Measurements from ENCODE around the gene CLDN19. TPM values are rescaled to one million over a fixed set of nuclear protein-coding genes. Genes with fewer than 3 reads are reported as not detected.
A peak's percentile ranks its signal among the peaks of the same experiment; 100 is the strongest.

The CLDN19 gene
- total and polyA plus RNA-seq, 2 of the 8 experiments (the other 6 are each of a cell fraction or from before 2014, with no cell fraction given): 9.7 to 17.2 TPM

DNA sequence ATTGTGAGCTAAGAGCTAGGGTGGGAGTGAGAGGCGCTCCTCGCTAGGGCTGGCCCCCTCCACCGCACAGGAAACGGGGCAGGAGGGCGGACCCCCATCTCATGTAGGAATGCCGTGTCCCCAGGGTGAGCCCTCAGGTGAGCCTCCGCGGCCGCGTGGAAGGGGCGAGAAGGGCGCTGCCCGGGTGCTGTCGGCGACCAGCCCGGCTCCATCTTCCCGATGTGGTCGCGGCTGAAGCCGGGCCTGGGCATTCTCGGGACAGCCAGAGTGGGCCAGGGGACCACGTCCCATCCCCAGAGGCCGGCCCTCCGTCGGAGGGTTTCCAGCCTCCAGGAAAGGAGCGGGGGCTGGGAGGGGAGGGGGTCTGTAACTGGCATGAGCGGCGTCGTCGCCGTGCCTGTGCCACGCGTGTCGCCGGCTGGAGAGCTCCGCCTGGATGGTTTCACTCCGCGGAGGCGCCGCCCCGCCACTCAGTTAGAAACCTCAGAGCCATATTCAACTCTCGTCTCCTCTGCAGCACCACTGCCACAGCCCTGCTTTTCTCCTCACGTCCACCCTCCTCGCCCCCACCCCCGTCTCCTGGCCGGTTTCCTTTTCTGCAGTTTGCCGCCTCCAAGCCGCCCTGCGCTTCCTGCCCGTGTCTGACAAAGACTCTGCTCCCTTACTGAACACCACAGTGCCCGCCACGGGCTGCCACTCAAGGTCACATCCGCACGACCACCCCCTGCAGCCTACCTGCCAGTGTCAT lies 45.1 kb upstream of the CLDN19 start, which contains the start of gene TMEM269:
TSS of gene TMEM269 (plus strand) at position 46 of the 748 bp plus-strand sequence. CDS start 4,903 bp downstream, outside the sequence.
- H2BK15ac ChIP-seq (ENCODE audit: low read length): no peak within 1 kb of the TSS
- H3K9me3 ChIP-seq (ENCODE audit: insufficient read depth in 2 of 2, low read depth in 1 of 2, low read length in 1 of 2): no peaks in the 10 kb centered on the region
- no peak within 1 kb of the TSS for H2BK20ac ChIP-seq (ENCODE audit: low read length)
- FAIRE-seq (no peak), DNase-seq (ENCODE audit: low read depth in 1 of 2, low spot score in 2 of 2) (no peak)
- no peaks in the 10 kb centered on the region for H3K23me2 ChIP-seq (ENCODE audit: low read depth, low read length)
- H3K27me3 ChIP-seq (replicated peaks in 1 of 4; ENCODE audit: control insufficient read depth in 3 of 4, extremely low read depth in 1 of 4, insufficient read depth in 3 of 4, low read length in 3 of 4): no peaks in the 10 kb centered on the region
- no peak within 1 kb of the TSS for H3K27ac ChIP-seq (ENCODE audit: low read depth, low read length)
- H4K20me1 ChIP-seq (replicated peaks in 1 of 2; ENCODE audit: control insufficient read depth in 1 of 2, insufficient read depth in 2 of 2, low read length in 2 of 2): peaks cover 0 to 2% of the 10 kb centered on the region in 2 experiments
- no peaks in the 10 kb centered on the region for H3K79me1 ChIP-seq (ENCODE audit: low read depth, low read length)
- H2AK5ac ChIP-seq (ENCODE audit: low read depth, low read length): no peak within 1 kb of the TSS
- H2BK12ac ChIP-seq (ENCODE audit: low read depth, low read length): no peak within 1 kb of the TSS
- H3K4me2 ChIP-seq (ENCODE audit: insufficient read depth in 1 of 2, low read depth in 2 of 2, low read length in 2 of 2): no peak within 1 kb of the TSS
- no peak within 1 kb of the TSS for H3K4ac ChIP-seq (replicated peaks; ENCODE audit: insufficient read length, low read depth, low read length)
- ChIA-PET CTCF (ENCODE audit: partially characterized antibody) (interaction anchor here (1.3 to 4.7 kb wide), 3 partner anchors 19 to 289 kb away, joined by 4 to 22 read pairs (median 5); no protein-coding TSS in a partner anchor), POLR2A (ENCODE audit: partially characterized antibody) (interaction anchor here (1.2 to 2.3 kb wide), 2 partner anchors 9 to 15 kb away, joined by 3 to 9 read pairs; no protein-coding TSS in a partner anchor)
- no peak within 1 kb of the TSS for H4K91ac ChIP-seq (replicated peaks; ENCODE audit: insufficient read length, low read length)
- H2BK5ac ChIP-seq (ENCODE audit: low read depth, low read length): no peak within 1 kb of the TSS; the same call in 1 of the 2 replicates
- no peak within 1 kb of the TSS for H2BK120ac ChIP-seq (replicated peaks; ENCODE audit: low read depth, low read length)
- H3K36me3 ChIP-seq (ENCODE audit: control insufficient read depth in 2 of 4, insufficient read depth in 4 of 4, low read length in 3 of 4): peaks cover 0 to 10% (median 3%) of the 10 kb centered on the region in 4 experiments; a peak in 3 of 8 replicates
- H3K4me3 ChIP-seq (ENCODE audit: extremely low read depth in 1 of 4, insufficient read depth in 2 of 4, low read depth in 3 of 4, low read length in 4 of 4): no peak within 1 kb of the TSS
- H3K79me2 ChIP-seq (ENCODE audit: control insufficient read depth in 1 of 2, insufficient read depth in 2 of 2, low read length in 2 of 2): no peaks in the 10 kb centered on the region
- peaks cover 0 to 8% (median under 1%) of the 10 kb centered on the region in 4 experiments; a peak in 2 of 7 replicates for H3K4me1 ChIP-seq (replicated peaks in 1 of 4; ENCODE audit: control insufficient read depth in 3 of 4, insufficient read depth in 4 of 4, low read length in 3 of 4)
- H3K14ac ChIP-seq (ENCODE audit: insufficient read length): no peak within 1 kb of the TSS
- H3K56ac ChIP-seq (replicated peaks; ENCODE audit: insufficient read length, low read depth, low read length): no peak within 1 kb of the TSS
- 88% methylated on average over 37 of the region's 54 CpGs; no CpG with 5 or more reads in 1 of the 2 experiments for WGBS, 2 experiments (ENCODE audit: extremely low coverage in 1 of 2, insufficient coverage in 1 of 2, insufficient read length in 1 of 2, insufficient replicate concordance in 2 of 2, low coverage in 1 of 2, low lambda C conversion rate in 2 of 2, missing lambda C conversion rate in 1 of 2)
- no peak within 1 kb of the TSS for H3K18ac ChIP-seq (ENCODE audit: extremely low read depth, low read length)
- H4K8ac ChIP-seq (ENCODE audit: extremely low read depth, insufficient read depth, low read length): peak within 1 kb of the TSS; percentile 68
- no peak within 1 kb of the TSS for H2AFZ ChIP-seq (ENCODE audit: low read length)
- H4K5ac ChIP-seq (ENCODE audit: insufficient read length, low read depth, low read length): no peak within 1 kb of the TSS
- no peak within 1 kb of the TSS for H3K9ac ChIP-seq (replicated peaks in 1 of 4; ENCODE audit: extremely low read depth in 1 of 4, low read depth in 3 of 4, low read length in 3 of 4)
- TF ChIP-seq KDM1A (IDR thresholded peaks at IDR 0.05; ENCODE audit: borderline replicate concordance, low read length): no peak
- no peak within 1 kb of the TSS for H3K23ac ChIP-seq (ENCODE audit: insufficient read length)

All from H1 (cell line).